Stimulated activated CD4-positive, alpha-beta T cell treated with anti-CD3 and anti-CD28 coated beads, Interleukin-1b, Interleukin-23, amount 100 ng/mL, for 1 hour (primary cell): ENCODE data around the gene ZNF804B.

Experiments
- DNase-seq, 2 donors: peaks; one replicate each; pipeline ENCODE4 v3.0.0-alpha.2; 2020; ENCODE audit warnings: low read depth in 2 of 2

ZNF804B gene

DNA sequence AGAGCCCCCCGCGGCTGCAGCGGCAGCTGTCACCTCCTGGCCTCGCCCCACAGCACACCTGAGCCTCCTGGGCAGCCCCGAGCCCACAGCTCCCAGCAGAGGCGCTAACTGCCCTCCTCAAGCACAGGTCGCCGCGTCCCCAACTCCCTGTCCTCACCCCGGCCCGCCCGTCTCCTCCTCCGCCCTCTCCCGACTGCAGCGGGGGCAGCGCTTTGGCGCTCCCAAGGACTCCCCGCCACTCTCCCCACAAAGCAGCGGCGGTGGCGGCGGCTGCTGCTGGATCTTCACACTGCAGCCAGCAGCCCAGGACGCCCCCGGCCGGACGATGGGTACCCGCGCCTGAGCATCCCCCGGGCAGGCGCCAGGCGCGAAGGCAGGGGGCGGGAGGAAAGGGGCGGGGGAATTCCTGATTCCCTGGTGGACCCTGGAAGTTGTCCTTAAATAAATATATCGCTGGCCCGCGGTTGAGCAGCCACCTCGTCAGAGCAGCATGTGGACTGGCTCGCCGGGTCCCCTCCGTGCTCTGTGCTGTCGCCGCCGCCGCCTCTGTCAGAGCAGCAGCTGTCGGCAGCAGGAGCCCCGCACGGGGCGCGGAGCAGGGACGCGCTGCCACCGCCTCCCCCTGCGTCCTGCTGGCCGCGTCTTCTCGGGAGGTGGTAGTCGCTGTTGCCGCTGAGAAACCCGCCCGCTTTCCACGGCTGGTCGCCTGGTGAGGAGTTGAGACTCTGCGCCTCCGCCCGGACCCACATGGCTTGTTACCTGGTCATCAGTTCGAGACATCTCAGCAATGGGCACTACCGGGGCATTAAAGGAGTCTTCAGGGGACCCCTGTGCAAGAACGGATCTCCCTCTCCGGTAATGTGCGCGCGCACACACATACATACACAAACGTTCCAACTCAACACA lies at the start of gene ZNF804B:
ZNF804B (plus strand) TSS at position 471 of the 906 bp plus-strand sequence; CDS start at position 748, 277 bp downstream.
- no peak for DNase-seq

- DNase-seq = no peak
Measured at GRCh38 chr7:88735920-88736319, 23.6 kb upstream of the ZNF804B start.

DNA sequence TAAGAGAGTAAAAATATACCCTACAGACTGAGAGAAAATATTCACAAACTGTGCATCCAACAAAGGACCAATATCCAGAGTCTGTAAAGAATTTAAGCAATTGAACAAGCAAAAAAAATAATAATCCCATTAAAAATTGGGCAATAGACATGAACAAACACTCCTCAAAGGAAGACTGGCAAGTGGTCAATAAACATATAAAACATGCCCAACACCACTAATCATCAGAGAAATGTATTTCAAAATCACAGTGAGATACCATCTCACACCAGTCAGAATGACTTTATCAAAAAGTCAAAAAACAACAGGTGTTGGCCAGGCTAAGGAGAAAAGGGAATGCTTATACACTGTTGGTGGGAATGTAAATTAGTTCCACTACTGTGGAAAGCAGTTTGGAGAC lies 21.9 kb upstream of the ZNF804B start:
- no peak for DNase-seq

DNA sequence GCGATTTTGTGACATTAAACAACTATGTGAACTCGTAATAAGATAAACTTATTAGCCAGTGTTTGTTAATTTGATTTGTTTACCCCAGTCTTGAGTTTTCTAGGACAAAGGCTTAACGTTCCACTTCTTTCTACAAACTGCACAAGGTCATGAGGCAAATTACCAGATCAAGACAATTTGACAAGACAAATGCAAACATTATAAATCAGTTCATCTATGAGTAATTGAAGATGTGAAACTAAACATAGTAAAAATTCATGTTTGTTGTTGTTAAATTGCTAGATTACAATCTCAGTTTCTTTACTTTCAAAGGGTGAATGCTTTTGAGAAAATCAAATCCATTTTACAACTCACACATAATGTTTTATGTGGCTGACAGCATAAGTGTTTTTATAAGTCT lies 13.4 kb upstream of the ZNF804B start:
- no peak for DNase-seq

GRCh38 chr7:88756802-88757201 lies 2.7 kb upstream of the ZNF804B start:
- DNase-seq = no peak

- no peak for DNase-seq
Measured at GRCh38 chr7:88757371-88757770, 2.1 kb upstream of the ZNF804B start.

DNA sequence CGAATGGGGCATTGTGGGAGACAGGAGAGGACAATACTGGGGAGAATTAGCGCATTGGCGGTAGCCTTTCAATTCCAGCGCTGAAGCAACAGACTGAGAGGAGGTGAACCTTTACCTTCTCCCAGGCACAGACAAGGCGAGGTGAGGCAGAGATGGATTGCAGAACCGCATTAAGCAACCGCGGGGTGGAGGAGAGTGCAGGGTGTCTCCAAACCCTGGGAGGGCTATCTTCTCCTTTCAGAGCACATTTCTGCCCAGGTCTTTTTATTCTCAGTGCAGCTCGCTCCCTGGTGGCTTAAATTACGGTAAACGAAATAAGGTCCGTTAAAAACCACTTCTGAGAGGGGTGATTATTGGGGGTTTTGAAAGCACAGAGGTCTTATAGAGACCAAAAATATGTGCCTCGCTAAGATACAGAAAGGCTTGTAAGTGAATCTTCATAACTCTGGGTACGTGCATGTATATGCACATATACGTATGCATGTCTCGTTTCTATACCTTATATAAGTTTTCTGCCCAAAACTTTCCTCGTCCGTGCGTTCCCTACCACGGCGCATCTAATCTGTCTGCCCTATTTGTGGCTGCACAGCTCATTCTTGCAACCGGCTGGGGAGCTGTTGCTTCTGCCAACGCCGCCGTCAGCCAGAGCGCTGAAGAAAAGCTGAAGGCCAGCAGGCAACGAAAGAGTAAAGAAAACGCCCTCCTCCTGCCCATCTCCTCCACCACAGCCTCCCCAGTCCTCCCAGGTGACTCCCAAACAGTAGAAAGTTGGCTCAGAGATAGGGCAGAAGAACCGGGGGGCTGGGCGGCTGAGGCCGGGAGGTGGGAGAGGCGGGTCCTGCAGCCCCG lies 895 bp upstream of the ZNF804B start:
- DNase-seq = no peak

DNA sequence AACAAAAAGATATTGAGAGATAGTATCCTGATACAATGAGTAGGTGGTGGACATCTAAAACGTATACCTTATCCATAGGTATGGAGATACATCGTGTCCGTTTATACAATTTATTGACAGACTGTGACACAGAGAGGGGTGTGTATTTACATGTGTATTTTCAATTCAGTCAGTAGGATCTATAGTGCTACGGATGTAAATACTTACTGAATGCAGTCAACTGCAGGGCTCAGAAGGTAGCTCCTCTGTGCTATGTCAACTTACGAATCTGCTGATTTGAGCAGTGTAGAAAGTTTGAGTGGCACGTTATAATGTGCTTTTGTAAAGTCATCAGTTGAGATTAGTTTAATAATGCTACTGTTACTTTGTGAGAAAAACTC lies 626 bp downstream of the ZNF804B start:
- no peak for DNase-seq

DNA sequence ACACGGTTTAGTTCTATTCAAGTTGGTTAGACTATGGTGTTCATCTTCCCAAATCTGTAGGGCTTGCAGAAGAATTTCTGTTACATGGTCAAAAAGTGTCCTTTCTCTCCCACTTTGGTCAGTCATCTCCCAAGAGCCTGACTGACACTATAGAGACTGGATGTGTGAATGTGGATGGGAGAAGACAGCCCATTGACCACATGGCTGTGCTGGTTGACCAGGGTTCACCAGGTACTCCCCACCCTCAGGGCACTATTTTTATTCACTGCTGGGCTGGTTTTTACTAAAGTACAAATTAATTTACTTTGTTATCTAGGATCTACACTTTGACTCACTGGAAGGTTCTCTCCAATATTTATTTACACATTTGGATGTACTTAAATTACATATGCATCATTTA lies 2.3 kb downstream of the ZNF804B start:
- no peak for DNase-seq

DNA sequence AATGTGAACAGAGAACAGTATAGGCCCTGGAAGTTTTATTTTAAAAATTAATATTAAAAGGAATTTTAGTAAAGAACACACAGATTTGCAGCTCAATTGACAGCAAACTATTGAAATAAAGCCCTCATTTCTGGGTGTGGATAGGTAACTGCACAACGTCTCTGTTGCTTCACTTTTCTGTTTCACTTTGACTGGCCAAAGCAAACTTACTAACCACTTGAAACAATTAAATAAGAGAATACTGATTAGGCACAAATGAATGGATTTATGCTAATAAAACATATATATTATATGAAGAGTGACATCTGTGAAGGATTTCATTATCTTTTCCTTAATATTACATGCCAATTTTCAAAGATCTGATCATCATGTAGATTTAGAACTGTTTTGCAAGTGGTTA lies 11.9 kb downstream of the ZNF804B start:
- DNase-seq = no peak

- no peak for DNase-seq
Measured at GRCh38 chr7:88772776-88773175, 13.3 kb downstream of the ZNF804B start.

DNA sequence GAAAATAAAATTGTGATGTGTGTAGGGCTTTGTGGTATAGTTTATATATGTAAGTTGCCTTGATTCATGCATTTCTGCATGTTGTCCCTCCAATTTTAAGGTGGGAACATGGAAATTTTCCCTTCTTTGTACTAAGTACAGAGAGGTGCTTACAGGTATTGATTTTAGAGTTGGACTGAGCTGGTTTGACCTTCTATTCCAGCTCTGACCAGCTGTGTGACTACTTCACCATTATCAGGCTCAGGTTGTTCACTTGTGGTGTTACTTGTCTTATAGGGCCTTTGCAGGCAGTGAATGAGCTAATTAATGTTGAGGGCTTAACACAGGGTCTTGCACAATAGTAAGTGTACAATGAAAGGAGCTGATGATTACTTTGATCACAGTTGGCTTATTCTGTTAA lies 16.3 kb downstream of the ZNF804B start:
- no peak for DNase-seq

DNA sequence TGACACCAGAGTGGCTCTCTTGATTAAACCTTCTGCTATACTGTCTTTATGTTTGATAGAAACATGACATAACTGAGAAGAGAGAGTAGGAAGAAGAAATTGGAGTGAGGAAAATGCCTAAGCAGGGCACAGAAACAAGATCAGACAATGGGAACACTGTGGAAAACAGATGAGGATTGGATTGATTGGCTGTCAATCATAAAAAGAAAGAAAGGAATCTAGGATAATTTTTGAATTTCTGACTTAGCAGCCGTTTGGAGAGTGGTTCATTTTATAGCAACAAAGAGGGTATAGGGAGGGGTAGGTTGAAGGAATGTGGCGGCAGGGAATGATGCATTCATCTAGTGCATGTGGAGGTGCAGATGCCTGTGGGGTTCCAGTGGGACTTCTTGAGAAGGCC lies 28.3 kb downstream of the ZNF804B start:
- DNase-seq = no peak

- DNase-seq = no peak
Measured at GRCh38 chr7:88789480-88790064, 30.1 kb downstream of the ZNF804B start.

DNA sequence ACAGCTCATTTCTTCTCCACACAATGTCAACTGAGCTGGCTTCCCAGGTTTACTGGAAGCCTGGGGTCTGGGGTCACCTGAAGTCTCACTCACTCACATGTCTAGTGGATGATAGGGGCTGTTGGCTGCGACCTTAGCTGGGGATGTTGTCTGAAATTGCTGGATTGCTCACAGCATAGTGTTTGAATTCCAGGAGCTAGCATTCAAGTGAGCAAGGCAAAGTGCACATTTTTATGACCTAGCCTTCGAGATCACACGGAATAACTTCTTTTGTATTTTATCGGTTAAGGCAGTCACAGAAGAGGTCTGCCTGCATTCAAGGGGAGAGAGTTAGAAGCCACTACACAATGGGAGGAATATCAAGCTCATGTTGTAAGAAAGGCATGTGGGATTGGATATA lies 32.4 kb downstream of the ZNF804B start:
- no peak for DNase-seq

DNA sequence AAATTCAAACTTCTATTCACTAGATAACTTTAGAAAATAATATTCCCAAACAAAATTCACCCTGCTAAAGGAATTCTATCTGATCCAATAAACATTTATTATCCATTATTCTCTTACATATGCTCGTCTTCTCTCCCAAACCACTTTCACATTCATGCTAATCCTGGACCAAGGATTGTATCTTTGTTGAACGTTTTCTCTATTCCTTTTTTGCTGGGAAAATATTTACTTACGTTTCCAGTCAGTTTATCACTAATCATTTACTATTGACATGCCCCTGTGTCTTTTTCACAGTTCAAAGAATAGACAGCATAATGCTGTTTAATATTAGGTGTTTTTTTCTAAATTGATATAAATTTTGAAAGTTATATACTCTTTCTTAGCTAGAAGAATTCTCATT lies 32.9 kb downstream of the ZNF804B start:
- DNase-seq = no peak

DNA sequence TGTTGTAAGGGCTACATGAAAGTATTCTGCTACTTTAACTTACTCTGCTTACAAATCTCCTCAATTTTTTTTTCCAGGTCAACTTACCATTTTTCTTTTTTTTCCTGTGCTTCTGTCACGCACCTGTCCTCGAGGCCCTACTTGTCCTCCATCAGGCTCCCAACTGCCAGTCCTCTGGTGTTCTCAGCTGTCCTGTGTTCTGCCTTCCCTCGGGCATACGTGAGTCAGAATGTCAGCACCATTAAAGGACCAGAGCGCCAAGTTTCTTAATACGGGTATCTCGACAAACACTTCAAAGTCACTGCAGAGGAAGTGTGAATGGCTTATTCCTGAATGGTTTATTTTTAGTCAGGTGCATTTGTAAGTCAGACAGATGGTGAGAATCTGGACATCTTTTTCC lies 36.1 kb downstream of the ZNF804B start, which contains the start of gene TEX47:
TEX47 (minus strand) TSS at position 185 of the 400 bp plus-strand sequence. CDS start 795 bp downstream, outside the sequence.
- no peak for DNase-seq

DNA sequence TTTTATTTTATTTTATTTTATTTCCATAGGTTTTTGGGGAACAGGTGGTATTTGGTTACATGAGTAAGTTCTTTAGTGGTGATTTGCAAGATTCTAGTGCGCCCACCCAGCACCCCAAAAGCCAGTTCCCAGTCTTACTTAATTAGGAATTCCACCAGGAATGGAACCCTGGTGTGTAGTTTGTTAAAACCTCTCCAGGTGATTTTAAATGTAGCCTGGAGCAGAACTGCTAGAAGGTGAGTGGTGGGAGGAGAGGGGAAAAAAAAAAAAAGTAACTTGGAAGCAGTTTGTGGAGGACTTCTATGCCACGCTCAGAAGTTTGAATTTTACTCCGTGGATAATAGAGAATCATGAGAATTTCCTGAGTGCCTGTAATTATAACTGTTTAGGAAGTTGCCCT lies 41.5 kb downstream of the ZNF804B start:
- no peak for DNase-seq

DNA sequence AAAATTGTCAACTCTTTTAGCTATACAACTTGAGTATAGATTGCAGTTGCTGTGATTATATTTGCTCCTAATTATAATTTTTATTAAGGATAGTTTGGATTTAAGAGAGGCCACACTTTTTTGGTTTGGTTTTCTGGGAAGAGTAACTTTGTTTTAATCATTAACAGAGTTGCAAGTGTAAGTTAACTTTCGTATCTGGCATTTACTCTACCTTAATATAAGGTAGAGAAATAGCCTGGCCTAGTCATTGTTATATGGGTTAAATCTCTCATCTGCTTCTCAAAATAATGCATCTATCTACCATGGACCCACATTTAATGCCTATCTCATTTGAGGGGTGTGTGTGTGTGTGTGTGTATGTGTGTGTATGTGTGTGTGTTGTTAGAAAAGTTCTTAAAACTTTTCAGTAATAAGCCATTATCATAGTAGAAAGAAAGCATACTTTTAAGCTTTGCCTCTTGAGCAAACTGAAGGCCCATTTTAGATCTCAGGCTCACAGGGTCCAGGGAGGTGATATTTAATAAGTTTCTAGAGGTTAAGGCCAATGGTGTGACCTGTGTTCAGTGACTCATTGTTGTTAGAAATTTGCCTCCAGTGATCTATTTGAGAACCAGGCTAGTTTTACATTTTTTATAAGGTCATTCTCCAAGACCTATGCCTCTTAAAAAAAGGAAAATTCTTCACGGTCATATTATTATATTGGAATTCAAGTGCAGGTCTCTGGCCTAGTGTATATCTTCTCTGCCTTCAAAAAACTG lies 47.0 kb downstream of the ZNF804B start:
- no peak for DNase-seq

GRCh38 chr7:88818552-88818951 lies 59.1 kb downstream of the ZNF804B start:
- DNase-seq = no peak

DNA sequence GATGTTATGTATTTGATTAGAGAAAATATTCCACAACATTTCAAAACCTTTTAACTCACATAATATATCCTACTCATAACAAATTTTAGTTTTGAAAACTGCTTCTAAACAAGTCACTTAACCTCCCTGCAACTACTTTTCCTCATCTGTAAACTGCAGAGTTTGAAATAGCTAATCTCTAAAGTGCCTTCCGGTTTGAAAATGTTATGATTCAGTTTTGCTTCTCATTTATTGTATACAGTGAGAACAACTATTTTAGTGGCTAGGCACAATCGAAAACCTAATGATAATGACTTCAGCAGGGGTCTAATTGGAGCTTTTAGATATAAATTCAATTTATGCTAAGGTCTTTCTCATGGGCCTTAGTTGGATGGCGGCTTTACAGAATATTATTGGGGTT lies 66.7 kb downstream of the ZNF804B start:
- no peak for DNase-seq
